ENCODE data around the gene FAM184B.

- TF ChIP-seq, protein P1, sequence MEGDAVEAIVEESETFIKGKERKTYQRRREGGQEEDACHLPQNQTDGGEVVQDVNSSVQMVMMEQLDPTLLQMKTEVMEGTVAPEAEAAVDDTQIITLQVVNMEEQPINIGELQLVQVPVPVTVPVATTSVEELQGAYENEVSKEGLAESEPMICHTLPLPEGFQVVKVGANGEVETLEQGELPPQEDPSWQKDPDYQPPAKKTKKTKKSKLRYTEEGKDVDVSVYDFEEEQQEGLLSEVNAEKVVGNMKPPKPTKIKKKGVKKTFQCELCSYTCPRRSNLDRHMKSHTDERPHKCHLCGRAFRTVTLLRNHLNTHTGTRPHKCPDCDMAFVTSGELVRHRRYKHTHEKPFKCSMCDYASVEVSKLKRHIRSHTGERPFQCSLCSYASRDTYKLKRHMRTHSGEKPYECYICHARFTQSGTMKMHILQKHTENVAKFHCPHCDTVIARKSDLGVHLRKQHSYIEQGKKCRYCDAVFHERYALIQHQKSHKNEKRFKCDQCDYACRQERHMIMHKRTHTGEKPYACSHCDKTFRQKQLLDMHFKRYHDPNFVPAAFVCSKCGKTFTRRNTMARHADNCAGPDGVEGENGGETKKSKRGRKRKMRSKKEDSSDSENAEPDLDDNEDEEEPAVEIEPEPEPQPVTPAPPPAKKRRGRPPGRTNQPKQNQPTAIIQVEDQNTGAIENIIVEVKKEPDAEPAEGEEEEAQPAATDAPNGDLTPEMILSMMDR (IDR thresholded peaks at IDR 0.05) = no peak
- no peak for TF ChIP-seq POLR2A (IDR thresholded peaks at IDR 0.05)
These were observed at the start of gene FAM184B for GRCh38 chr4:17781300-17782287.
